GM12865 (cell line): ENCODE measurements around the gene GRAMD1A.
"Not testable (repeated sequence)": the region's sequence is repeated elsewhere in the genome, so short reads cannot be mapped to it uniquely, and the experiment has no call there.

Experiments used
- DNase-seq: peaks from one replicate; pipeline ENCODE4 v3.0.0; 2010; ENCODE audit warnings: low read depth
- H3K4me3 ChIP-seq: 2 replicates; pipeline ENCODE4 v1.5.1; 2011; ENCODE audit warnings: mild to moderate bottlenecking, low read depth, low read length, control low read depth
- TF ChIP-seq, protein P1 (sequence below): IDR thresholded peaks from 2 replicates; pipeline ENCODE4 v1.5.1; 2011; ENCODE audit warnings: low read length, control low read depth, low read depth, inconsistent platforms; ENCODE audit not compliant: insufficient read depth; ENCODE audit errors: missing control alignments

The GRAMD1A gene

DNA sequence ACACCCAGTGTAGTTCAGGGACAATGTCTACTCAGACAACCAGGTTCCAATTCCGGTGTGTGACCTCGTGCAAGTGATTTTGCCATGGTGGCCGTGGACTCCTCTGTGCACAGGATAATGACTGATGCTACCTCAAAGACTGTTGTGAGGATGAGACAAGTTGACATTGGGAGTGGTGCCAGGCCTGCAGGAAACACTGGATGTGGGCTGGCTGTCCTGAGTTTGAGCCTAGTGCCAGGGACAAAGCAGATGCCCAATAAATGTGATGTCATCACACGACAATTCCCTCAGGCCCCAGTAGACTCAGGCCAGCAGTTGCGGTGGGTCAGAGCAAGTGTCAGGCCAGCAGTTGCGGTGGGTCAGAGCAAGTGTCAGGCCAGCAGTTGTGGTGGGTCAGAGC is 24.0 kb downstream of the GRAMD1A start:
- DNase-seq: no peak
- H3K4me3 ChIP-seq: no peak overlapping the region
- TF ChIP-seq, protein P1, sequence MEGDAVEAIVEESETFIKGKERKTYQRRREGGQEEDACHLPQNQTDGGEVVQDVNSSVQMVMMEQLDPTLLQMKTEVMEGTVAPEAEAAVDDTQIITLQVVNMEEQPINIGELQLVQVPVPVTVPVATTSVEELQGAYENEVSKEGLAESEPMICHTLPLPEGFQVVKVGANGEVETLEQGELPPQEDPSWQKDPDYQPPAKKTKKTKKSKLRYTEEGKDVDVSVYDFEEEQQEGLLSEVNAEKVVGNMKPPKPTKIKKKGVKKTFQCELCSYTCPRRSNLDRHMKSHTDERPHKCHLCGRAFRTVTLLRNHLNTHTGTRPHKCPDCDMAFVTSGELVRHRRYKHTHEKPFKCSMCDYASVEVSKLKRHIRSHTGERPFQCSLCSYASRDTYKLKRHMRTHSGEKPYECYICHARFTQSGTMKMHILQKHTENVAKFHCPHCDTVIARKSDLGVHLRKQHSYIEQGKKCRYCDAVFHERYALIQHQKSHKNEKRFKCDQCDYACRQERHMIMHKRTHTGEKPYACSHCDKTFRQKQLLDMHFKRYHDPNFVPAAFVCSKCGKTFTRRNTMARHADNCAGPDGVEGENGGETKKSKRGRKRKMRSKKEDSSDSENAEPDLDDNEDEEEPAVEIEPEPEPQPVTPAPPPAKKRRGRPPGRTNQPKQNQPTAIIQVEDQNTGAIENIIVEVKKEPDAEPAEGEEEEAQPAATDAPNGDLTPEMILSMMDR: no peak

DNA sequence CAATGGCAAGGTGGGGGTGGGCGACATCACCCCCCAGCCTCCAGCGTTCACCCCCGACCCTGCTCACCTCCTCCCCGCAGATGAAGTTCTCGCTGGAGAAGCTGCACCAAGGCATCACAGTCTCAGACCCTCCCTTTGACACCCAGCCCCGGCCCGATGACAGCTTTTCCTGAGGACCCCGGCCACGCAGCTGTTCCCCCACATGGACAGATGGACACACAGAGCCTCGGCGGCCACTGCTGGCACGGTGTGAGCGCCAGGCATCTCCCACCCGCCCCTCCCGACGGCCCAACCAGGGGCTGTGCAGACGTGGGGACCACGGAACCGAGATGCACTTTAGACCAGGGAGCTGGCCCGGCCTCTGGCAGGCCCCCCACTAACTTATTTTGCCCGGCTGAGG is 25.8 kb downstream of the GRAMD1A start:
- no peak overlapping the region for H3K4me3 ChIP-seq
- TF ChIP-seq, protein P1: no peak
- no peak for DNase-seq

DNA sequence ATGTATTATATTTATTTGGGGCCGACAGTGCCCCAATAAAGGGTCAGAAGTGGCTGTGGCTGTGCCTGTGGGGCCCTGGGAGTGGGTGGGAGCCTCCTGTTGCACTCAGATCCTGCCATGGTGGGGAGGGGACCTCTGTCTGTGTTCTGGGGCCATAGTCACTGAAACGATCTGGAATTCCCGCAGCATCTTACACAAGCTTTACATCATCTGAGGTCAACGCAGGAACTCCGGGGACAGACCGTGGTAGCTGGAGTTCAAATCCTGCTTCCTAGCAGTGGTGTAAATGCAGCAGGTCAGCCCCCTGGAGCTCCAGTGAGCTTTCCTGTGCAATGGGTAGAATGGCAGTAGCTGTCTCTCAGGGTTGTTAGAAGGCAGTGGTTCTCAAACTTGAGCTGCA is 26.3 kb downstream of the GRAMD1A start:
- TF ChIP-seq, protein P1: no peak
- no peak for DNase-seq
- H3K4me3 ChIP-seq: no peak overlapping the region

DNA sequence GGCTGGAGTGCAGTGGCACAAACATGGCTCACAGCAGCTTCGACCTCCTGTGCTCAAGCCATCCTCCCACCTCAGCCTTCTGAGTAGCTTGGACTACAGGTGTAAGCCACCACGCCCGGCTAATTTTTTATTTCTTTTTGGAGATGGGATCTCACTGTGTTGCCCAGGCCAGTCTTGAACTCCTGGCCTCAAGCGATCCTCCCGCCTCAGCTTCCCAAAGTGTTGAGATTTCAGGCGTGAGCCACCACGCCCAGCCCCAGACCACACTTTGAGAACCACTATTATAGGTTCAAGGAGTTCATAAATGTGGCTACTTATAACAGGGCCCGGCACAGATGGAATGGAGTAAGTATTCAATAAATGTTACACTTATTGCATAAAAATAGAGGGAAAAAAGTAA is 26.9 kb downstream of the GRAMD1A start:
- DNase-seq: no peak
- no peak overlapping the region for H3K4me3 ChIP-seq
- TF ChIP-seq, protein P1: no peak

DNA sequence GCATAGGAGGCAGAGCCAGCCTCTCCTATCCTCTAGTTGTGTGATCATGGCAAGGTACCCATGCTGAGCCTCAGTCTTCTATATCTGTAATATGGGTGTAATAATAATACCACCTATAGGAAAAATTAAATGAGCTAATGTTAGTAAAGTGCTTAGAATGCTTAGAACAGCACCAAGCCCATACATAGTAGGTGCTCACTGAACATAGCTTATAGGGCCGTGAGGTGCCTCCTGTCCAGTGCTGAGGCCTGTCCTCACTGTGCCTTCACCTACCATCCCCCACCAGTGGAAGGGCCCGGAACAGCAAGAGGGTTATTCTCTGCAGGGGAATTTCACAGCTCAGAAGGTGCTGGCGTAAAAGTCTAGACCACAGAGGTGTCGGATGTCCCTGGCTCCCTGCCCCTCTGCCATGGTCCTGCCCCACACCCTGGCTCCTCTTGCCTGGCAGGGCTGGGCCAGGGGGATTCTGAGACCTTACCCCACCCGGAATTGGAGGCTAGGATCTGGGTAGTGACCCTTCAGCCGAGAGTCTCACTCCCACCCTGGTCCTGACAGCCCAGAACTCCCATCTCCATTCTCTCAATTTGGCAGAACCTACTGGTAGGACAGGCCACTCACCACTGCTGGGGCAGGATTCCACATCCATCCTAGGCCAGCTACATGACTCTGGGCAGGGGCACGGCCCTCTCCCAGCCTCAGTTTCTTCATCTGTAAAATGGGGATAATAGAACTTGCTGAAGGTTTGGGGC is 27.9 kb downstream of the GRAMD1A start:
- no peak for DNase-seq
- H3K4me3 ChIP-seq: no peak overlapping the region
- TF ChIP-seq, protein P1: no peak

DNA sequence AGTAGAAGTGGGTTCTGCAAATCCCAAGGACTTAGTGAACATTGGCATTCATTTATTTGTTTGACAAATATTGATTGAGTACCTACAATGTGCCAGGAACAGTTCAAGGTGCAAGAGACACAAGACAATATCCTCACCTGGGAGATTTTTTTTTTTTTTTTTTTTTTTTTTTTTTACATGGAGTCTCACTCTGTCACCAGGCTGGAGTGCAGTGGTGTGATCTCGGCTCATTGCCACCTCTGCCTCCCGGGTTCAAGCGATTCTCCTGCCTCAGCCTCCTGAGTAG is 28.4 kb downstream of the GRAMD1A start:
- H3K4me3 ChIP-seq, DNase-seq: not testable (repeated sequence)

DNA sequence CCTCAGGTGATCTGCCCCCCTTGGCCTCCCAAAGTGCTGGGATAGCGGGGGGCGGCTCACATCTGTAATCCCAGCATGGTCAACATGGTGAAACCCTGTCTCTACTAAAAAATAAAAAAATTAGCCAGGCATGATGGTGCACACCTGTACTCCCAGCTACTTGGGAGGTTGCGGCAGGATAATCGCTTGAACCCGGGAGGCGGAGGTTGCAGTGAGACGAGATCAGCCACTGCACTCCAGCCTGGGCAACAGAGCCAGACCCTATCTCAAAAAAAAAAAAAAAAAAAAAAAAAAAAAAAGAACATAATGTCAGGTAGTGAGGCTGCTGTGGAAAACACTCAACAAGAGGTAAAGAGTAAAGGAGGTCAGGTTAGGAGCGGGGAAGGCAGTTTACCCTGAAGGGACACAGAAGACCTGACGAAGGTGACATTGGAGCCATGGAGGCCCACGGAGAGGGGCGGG is 29.2 kb downstream of the GRAMD1A start:
- DNase-seq, H3K4me3 ChIP-seq: not testable (repeated sequence)

DNA sequence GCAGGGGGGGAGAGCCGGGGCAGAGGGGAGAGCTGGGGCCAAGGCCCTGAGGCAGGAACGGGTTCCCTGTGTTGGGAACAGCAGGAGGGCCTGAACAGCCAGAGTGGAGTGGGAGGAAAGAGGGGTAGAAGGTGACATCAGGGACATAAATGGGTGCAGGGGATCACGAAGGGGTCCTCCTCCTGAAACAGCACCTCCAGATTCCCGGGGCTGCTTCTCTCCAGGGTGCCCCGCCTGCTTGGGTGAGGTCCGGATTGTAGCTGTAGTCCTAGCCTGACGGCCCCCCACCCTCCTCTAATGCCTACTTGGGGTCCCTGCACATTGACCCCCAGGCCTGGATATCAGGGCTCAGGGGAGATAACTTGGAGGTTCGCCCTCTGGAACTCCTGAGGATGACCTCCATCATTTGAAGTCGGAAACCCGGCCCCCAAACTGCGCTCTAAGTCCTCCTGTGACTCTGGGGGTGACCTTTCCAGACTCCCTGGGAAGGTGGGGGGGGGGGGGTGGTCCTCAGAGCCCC is 29.7 kb downstream of the GRAMD1A start:
- no peak overlapping the region for H3K4me3 ChIP-seq
- TF ChIP-seq, protein P1: no peak
- DNase-seq: no peak
